Osteoblast (primary cell): Measurements from ENCODE around the gene AFF1. TPM values are rescaled to one million over a fixed set of nuclear protein-coding genes. Genes with fewer than 3 reads are reported as not detected.

Source experiments
- DNase-seq: peaks from one replicate; pipeline ENCODE4 v3.0.0; 2011; ENCODE audit warnings: low spot score, mixed read lengths; ENCODE audit not compliant: insufficient read length; ENCODE audit errors: missing footprints
- H2AFZ ChIP-seq: 2 replicates; pipeline ENCODE4 v1.6.0; 2011; ENCODE audit warnings: mild to moderate bottlenecking, low read length
- H3K27ac ChIP-seq: 2 replicates; pipeline ENCODE4 v1.5.1; 2011; ENCODE audit warnings: mild to moderate bottlenecking, low read depth, low read length, moderate library complexity
- H3K27me3 ChIP-seq: 2 replicates; pipeline ENCODE4 v1.6.0; 2012; ENCODE audit warnings: mild to moderate bottlenecking, control low read depth, inconsistent platforms, low read length, moderate library complexity; ENCODE audit not compliant: insufficient read depth
- H3K36me3 ChIP-seq: 2 replicates; pipeline ENCODE4 v1.5.1; 2011; ENCODE audit warnings: mild to moderate bottlenecking, low read length, control low read depth, moderate library complexity; ENCODE audit not compliant: insufficient read depth
- H3K4me1 ChIP-seq: 2 replicates; pipeline ENCODE4 v1.5.1; 2011; ENCODE audit warnings: mild to moderate bottlenecking, low read length, control low read depth, moderate library complexity; ENCODE audit not compliant: insufficient read depth
- H3K4me2 ChIP-seq: 2 replicates; pipeline ENCODE4 v1.6.0; 2011; ENCODE audit warnings: mild to moderate bottlenecking, low read length; ENCODE audit not compliant: insufficient read depth
- H3K4me3 ChIP-seq: fragments of 200-600 bp; sonication (generic); 3 replicates; pipeline ENCODE4 v1.5.1; 2012; ENCODE audit warnings: mild to moderate bottlenecking, low read length, inconsistent platforms; ENCODE audit not compliant: insufficient read depth
- H3K79me2 ChIP-seq: 2 replicates; pipeline ENCODE4 v1.6.0; 2012; ENCODE audit warnings: mild to moderate bottlenecking, low read length, control low read depth, inconsistent platforms; ENCODE audit not compliant: insufficient read depth
- H3K9me3 ChIP-seq: 2 replicates; pipeline ENCODE4 v1.5.1; 2011; ENCODE audit warnings: low read depth, low read length, control low read depth
- H4K20me1 ChIP-seq: 2 replicates; pipeline ENCODE4 v1.6.0; 2012; ENCODE audit warnings: mild to moderate bottlenecking, low read length, control low read depth; ENCODE audit not compliant: insufficient read depth
- total RNA-seq: library from RNA; depleted of rRNA; stranded (reverse); fragments of >200 nt; gene quantifications from 2 replicates; pipeline ENCODE4 v1.2.3, GENCODE V29; 2012
- TF ChIP-seq, protein P1 (sequence below): IDR thresholded peaks from 2 replicates; pipeline ENCODE4 v1.5.1; 2011; ENCODE audit warnings: mild to moderate bottlenecking, low read depth, low read length, moderate library complexity; ENCODE audit errors: extremely low read depth

The AFF1 gene
- total RNA-seq, 1 donor, result 19.5 TPM

GRCh38 chr4:86959588-86960500 is 25.0 kb downstream of the AFF1 start:
- Histone ChIP-seq H3K9me3 (no peaks in the 10 kb centered on the region), H3K36me3 (no peaks in the 10 kb centered on the region), H4K20me1 (no peaks in the 10 kb centered on the region), H3K27me3 (no peaks in the 10 kb centered on the region), H3K4me1 (peaks cover 17% of the 10 kb centered on the region), H3K27ac (peak overlapping the region; percentile 0), H3K4me3 (no peak overlapping the region), H2AFZ (no peak overlapping the region), H3K4me2 (no peak overlapping the region), H3K79me2 (no peaks in the 10 kb centered on the region)
- no peak for DNase-seq
- TF ChIP-seq, protein P1, sequence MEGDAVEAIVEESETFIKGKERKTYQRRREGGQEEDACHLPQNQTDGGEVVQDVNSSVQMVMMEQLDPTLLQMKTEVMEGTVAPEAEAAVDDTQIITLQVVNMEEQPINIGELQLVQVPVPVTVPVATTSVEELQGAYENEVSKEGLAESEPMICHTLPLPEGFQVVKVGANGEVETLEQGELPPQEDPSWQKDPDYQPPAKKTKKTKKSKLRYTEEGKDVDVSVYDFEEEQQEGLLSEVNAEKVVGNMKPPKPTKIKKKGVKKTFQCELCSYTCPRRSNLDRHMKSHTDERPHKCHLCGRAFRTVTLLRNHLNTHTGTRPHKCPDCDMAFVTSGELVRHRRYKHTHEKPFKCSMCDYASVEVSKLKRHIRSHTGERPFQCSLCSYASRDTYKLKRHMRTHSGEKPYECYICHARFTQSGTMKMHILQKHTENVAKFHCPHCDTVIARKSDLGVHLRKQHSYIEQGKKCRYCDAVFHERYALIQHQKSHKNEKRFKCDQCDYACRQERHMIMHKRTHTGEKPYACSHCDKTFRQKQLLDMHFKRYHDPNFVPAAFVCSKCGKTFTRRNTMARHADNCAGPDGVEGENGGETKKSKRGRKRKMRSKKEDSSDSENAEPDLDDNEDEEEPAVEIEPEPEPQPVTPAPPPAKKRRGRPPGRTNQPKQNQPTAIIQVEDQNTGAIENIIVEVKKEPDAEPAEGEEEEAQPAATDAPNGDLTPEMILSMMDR, result no peak

DNA sequence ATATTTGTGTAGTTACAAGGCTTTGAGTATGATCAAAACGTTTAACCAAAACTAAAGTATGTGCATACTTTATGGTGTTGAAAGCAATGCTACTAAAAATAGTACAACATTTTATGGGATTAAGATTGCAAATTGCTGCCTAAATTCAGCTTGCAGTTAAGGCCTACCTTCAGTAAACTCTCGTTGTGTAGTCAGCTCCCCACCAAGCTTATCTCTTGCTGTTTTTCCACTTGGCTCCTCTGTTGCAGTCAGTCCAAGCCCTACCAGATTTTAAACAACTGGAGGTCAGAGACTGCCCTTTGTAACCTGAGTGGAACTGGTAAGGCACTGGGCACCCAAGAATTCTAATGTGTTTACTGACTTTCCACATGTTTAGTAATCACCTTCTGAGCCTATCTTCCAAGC is 25.7 kb downstream of the AFF1 start:
- Histone ChIP-seq H4K20me1 (no peaks in the 10 kb centered on the region), H3K27ac (peak overlapping the region; percentile 0), H3K27me3 (no peaks in the 10 kb centered on the region), H2AFZ (no peak overlapping the region), H3K4me3 (no peak overlapping the region), H3K79me2 (no peaks in the 10 kb centered on the region), H3K4me2 (no peak overlapping the region), H3K36me3 (no peaks in the 10 kb centered on the region), H3K9me3 (no peaks in the 10 kb centered on the region), H3K4me1 (peaks cover 17% of the 10 kb centered on the region)
- TF ChIP-seq, protein P1, result no peak
- no peak for DNase-seq

GRCh38 chr4:86961116-86961515 is 26.3 kb downstream of the AFF1 start:
- Histone ChIP-seq H3K36me3 (no peaks in the 10 kb centered on the region), H3K27me3 (no peaks in the 10 kb centered on the region), H3K27ac (peak overlapping the region; percentile 0), H2AFZ (no peak overlapping the region), H4K20me1 (no peaks in the 10 kb centered on the region), H3K4me1 (peaks cover 17% of the 10 kb centered on the region), H3K4me2 (no peak overlapping the region), H3K4me3 (no peak overlapping the region), H3K79me2 (no peaks in the 10 kb centered on the region), H3K9me3 (no peaks in the 10 kb centered on the region)
- no peak for DNase-seq
- TF ChIP-seq, protein P1, result no peak

GRCh38 chr4:86961605-86962295 is 26.9 kb downstream of the AFF1 start:
- Histone ChIP-seq H3K4me2 (no peak overlapping the region), H3K4me1 (peaks cover 17% of the 10 kb centered on the region), H3K9me3 (no peaks in the 10 kb centered on the region), H4K20me1 (no peaks in the 10 kb centered on the region), H2AFZ (no peak overlapping the region), H3K36me3 (no peaks in the 10 kb centered on the region), H3K27me3 (no peaks in the 10 kb centered on the region), H3K4me3 (no peak overlapping the region), H3K27ac (no peak overlapping the region), H3K79me2 (no peaks in the 10 kb centered on the region)
- TF ChIP-seq, protein P1, result no peak
- DNase-seq, result no peak
